ENCODE measurements around the gene ZBTB11.
A peak's percentile ranks its signal among the peaks of the same experiment; 100 is the strongest.
"Not testable (repeated sequence)": the region's sequence is repeated elsewhere in the genome, so short reads cannot be mapped to it uniquely, and the experiment has no call there.

The ZBTB11 gene, protein sequence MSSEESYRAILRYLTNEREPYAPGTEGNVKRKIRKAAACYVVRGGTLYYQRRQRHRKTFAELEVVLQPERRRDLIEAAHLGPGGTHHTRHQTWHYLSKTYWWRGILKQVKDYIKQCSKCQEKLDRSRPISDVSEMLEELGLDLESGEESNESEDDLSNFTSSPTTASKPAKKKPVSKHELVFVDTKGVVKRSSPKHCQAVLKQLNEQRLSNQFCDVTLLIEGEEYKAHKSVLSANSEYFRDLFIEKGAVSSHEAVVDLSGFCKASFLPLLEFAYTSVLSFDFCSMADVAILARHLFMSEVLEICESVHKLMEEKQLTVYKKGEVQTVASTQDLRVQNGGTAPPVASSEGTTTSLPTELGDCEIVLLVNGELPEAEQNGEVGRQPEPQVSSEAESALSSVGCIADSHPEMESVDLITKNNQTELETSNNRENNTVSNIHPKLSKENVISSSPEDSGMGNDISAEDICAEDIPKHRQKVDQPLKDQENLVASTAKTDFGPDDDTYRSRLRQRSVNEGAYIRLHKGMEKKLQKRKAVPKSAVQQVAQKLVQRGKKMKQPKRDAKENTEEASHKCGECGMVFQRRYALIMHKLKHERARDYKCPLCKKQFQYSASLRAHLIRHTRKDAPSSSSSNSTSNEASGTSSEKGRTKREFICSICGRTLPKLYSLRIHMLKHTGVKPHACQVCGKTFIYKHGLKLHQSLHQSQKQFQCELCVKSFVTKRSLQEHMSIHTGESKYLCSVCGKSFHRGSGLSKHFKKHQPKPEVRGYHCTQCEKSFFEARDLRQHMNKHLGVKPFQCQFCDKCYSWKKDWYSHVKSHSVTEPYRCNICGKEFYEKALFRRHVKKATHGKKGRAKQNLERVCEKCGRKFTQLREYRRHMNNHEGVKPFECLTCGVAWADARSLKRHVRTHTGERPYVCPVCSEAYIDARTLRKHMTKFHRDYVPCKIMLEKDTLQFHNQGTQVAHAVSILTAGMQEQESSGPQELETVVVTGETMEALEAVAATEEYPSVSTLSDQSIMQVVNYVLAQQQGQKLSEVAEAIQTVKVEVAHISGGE

DNA sequence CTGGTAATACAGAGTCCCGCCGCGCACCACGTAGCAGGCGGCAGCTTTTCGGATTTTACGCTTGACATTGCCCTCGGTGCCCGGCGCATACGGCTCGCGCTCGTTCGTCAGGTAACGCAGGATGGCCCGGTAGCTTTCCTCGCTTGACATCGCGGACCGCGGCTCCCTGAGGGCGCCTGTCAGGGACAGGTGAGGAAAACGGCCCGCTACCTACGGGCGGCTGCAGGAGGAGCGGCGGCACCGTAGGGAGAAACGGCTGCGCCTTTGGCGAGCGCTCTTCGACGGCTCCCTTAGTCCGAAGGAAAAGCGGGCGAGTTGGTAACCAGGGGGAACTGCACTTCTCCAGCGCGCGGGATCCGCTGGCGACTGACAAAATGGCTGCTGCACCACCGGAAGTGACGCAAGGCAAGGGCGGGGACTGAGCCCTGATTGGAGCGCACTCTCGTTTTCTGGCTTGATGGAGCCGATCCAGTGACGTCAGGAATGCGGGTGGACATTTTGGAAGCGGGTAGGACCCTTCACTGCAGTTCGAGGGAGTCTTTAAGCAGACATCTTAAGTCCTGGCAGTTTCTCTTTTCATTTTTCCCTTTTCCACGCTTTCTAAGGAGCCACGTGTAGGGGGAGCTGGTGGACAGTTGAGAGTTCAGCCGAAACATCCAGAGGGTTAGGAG is at the start of gene ZBTB11:
Gene ZBTB11 (minus strand): TSS at position 368 of the 671 bp plus-strand sequence. CDS start 218 bp downstream, at position 150.
- DNase-seq = no peak

DNA sequence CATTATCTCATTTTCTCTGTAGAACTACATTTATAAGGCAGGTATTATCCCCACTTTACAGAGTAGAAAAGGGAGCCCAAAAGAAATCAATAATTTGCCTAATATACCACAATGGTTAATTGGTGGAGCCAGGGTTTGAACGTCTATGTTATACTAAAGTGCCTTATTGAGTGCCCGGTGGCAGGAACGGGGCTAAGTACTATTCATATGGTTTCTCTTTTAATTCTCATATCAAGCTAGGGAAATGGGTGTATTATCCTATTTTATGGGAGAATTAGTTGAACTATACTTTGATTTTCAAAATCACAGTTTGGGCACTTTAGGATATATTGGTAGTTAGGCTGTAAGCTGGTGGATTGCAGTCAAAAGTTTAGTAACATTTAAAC is 49.0 kb upstream of the ZBTB11 start:
- DNase-seq = no peak

DNA sequence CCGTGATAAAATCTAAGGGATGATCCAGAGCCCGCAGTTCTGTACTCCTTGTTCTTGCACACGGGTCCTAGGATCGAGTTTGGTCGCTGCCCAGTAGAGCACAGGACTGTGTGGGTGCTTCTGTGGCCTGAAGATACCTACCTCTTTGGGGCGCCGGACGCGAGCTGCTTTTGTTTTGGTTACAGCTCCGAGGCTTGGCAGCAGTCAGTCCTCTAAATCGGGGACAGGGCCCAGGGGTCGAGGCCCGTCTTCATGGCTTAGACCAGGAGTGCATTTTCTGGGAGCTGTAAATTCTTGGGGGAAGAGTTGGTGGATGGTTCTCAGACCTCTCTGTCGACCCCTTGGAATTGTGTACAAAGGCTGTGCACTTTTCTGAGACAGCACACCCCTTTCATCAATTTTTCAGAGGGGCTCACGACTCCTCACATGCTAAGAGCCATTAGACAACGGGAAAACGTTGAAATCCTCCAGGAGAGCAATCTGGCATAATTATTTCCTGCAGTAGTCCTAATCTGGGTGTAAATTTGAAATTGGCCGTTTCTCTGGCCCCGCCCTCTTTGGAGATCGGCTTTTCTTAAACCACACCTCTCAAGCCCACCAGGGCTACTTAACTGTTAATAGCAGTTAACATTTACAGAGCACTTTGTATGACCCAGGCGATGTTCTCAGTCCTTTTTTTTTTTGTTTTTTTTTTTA is 48.4 kb upstream of the ZBTB11 start:
- DNase-seq = no peak

DNA sequence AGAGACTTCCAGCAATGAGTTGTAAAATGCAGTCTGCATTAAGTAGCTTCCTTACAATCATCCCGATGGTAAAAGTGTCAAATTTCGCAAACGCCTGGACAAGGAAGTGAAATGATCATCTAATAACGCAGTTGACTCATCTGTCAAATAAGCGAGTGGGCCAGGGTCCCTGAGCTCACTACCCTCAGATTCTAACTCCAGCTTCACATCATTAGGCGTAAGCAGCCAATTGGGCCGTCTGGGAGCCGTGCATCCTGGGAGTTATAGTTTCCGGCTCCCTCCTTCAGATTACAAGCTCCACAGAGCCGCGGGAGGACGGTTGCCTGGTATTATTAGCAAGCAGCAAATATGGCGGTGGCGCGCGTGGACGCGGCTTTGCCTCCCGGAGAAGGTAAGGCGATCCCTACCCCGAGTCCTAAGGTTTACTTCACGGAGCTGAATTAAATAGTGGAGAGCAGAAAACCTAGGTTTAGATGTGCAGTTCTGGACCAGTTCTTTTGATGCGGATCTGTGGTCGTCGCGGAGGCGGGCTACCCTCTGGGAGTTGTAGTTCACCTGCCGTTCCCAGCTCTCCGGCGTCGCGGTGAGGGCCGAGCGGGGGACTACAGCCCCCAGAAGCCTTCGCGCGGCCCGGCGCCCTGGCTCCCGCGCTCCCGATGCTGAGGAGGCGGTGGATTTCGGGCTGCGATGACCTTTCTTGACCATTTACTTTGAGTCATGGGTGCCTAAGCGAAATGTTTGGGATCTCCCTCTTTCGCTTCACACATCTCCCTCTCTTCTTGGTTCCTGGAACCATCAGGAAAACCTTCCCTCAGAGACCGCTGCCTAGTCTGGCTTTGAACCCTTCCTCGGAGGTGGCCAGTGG is 47.6 kb upstream of the ZBTB11 start, which contains the start of gene CEP97:
Gene CEP97 (plus strand): TSS at position 286 of the 865 bp plus-strand sequence. CDS start 63 bp downstream, at position 349.
- DNase-seq = peak; percentile 97

DNA sequence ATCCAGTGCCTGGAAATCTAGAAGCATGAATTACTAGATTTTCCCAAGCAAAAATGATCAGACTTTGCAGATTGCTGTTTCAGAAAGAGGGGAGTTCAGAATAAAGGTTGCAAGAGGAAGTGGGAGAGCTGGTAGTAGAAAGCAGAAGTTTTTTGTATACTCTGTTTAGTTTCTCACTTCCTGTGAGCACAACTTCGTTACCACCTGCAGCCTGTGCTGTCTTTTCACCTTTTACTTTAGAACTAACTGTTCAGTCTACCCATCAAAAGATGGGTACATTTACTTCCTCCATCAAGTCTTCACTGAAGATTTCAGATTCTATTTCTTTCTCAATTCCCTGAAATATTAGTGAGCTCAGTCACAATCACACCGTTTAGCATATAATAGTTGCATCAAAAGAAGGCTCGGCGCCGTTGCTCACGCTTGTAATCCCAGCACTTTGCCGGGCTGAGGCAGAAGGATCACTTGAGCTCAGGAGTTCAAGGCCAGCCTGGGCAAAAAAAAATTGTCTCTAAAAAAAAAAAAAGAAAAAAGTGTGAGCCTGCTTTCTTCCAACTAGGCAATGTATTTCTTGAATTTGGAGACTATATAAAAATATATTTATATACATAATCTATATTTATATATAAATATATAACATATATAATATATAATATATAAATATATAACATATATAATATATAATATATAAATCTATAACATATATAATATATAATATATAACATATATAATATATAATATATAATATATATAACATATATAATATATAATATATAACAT is 45.7 kb upstream of the ZBTB11 start:
- no peak for DNase-seq

DNA sequence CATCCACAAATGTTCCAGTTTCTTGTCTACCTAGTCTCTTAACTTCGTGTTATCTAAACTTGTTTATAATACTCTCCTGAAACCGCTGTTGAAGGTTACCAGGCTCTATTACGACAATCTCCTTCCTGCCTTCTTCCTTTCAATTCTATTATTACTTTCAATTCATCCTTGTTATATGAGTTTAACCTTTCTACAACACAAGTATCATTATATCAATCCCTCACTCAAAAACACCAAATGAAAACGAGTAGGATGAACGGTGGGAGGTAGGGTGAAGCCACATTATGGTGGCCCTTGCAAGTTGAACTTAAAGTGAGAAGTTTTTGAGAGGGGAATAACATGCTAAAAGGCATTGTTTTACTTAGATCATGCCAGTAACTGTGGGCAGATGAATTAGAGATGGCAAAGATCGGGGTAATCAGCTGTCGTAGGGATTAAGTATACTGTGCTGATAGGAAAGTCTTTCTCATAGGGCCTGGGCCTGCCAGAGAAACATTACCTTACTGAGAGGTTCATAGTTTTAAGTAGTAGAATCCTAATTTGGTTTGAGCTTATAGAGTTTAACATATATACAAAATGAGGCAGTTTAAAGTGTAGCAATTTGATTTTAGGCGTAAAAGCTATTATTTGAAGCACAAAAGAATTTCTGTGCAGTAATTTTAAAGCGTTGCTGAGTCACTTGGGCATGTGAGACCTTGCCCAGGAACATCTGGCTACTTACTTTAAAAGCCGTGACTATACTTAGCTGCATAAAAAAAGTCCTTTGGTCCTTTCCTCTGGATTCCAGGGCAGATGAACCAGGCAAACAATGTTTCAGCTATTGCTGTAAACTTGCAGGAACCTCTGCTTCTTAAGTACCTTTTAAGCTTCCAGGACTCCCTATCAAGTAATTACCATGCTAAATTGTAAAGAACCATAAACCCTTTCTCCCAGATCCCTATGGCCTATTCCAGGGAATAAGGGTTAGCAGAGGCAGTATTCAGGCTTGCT is 44.2 kb upstream of the ZBTB11 start:
- no peak for DNase-seq

DNA sequence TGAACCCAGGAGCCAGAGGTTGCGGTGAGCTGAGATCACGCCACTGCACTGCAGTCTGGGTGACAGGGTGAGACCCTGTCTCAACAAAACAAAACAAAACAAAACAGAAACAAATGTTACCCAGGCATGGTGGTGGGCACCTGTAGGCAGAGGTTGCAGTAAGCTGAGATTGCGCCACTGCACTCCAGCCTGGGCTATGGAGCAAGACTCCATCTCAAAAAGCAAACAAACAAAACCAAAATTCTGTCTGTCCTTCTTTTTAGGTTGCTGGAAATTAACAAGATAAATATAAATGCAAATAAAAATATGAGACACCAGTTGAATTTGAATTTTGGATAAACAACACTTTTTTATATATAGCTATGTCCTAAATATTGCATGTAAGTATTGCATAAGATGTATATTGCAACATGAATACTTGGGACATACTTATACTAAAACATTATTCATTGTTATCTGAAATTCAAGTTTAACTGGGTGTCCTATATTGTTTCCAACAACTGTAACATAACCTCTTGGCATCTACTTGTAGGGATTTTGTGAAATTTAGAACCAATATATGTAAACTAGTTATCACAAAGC is 42.8 kb upstream of the ZBTB11 start:
- no peak for DNase-seq

DNA sequence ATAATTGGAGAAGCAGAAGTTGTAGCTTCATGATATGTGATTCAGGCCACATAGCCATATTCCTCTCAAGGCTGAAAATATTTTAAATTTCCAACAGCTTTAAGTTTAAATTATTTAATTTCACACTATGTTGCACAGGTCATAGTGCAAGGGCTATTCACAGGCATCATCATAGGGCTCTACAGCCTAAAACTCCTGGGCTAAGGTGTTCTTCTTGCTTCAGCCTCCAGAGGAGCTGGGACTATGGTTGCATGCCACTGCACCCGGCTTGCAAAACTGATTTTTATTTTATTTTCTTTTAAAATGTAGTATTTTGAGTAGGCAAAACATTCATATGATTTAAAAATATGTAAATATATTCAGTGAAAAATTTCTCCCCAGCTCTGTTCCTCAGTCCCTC is 41.5 kb upstream of the ZBTB11 start:
- no peak for DNase-seq

DNA sequence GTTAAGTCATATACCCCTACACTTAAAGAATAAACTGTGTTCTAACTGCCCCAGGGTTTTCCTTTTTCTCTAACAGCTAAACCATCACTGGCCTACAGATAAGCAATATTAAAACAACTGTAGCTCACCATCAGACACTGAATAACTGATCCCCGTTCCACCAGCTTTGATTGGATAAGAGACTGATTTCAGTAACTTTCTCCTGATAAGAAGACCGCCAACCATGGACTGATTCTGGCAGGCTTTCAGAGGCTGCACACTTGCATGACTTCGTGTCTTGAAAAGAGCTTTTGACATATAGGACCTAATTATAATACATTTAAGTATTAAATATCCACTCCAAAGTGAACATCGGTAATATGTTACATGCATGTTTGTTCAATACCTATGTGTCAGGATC is 32.2 kb upstream of the ZBTB11 start:
- DNase-seq = no peak

DNA sequence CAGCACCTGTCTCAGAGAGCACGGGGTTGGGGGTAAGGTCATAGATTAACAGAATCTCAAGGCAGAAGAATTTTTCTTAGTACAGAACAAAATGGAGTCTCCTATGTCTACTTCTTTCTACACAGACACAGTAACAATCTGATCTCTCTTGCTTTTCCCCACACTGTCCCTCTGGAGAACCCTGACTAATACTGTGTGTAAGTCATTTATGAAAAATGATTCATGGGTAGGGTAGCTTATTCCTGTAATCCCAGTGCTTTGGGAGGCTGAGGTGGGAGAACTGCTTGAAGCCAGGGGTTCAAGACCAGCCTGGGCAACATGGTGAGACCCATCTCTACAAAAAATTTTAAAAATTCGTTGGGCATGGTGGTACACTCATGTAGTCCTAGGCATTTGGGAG is 27.7 kb upstream of the ZBTB11 start:
- DNase-seq = not testable (repeated sequence)

DNA sequence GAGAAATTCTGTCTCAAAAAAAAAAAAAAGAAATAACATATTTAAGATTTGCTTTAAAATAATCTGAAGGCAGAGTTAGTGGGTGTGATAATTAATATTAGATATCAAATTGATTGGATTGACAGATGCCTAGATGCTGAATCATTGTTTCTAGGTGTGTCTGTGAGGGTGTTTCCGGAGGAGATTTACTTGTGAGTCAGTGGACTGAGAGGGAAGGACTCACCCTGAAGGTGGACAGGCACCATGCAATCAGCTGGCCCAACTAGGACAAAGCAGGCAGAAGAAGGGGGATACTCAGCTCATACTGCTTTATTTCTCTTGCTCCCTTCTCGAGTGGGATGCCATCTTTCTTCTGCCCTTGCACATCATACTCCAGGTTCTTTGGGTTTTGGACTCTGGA is 26.2 kb upstream of the ZBTB11 start:
- peak; percentile 54 for DNase-seq

DNA sequence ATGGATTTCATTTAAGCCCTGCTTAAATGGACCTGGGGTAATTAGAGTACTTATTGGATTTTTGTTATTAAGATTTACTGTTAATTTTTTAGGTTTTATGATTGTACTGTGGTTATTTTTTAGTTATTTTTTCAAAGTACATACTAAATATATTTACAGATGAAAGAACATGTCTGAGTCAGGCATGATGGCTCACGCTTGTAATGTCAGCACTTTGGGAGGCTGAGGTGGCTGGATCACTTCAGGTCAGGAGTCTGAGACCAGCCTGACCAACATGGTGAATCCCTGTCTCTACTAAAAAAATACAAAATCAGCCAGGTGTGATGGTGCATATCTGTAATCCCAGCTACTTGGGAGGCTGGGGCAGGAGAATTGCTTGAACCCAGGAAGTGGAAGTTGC is 25.8 kb upstream of the ZBTB11 start:
- no peak for DNase-seq

DNA sequence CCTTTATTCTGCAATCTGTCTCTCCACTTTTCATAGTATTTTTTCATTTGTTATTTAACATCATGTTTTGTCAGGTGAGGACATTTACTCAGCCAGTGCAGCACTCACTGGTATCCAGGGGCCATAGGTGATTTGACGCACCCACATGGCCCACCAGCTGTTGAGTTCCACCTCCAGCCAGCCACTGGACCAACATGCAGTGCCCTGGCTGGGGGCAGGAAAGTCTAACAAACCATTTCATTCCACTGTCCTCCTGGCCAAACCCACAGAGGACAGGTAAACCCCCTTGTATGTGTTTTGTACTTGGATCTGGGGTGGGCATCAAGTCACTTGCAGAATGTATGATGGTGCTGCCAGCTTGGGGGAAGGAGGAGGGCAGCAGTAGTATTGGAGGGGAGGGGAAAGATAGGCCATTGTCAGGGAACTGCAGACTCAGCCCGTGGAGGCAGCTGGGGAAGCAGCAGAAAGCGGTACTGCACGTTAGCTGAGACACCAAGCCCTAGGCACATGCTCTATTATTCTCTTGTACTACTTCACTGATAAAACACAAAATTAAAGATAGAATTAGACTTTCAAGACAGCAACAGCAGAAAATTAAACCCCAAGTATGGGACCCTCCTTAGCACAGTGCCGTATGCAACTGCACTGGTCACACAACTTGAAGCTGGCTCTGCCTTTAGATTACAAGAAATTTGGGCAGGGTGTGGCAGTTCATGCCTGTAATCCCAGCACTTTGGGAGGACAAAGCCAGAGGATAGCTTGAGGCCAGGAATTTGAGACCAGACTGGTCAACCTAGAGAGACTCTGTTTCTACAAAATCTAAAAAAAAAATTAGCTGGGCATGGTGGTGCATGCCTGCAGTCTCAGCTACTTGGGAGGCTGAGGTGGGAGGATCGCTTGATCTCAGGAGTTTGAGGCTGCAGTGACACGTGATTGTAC is 25.0 kb upstream of the ZBTB11 start:
- DNase-seq = no peak

DNA sequence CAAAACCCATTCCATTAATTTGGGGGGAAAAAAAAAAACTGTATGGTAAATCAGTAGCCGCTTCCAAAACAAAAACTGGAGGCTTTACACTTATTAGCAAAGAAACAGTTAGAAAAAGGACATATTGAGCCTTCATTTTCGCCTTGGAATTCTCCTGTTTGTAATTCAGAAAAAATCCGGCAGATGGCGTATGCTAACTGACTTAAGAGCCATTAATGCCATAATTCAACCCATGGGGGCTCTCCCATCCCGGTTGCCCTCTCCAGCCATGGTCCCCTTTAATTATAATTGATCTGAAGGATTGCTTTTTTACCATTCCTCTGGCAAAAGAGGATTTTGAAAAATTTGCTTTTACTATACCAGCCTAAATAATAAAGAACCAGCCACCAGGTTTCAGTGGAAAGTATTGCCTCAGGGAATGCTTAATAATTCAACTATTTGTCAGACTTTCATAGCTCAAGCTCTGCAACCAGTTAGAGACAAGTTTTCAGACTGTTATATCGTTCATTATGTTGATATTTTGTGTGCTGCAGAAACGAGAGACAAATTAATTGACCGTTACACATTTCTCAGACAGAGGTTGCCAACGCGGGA is 18.9 kb upstream of the ZBTB11 start:
- DNase-seq = no peak

DNA sequence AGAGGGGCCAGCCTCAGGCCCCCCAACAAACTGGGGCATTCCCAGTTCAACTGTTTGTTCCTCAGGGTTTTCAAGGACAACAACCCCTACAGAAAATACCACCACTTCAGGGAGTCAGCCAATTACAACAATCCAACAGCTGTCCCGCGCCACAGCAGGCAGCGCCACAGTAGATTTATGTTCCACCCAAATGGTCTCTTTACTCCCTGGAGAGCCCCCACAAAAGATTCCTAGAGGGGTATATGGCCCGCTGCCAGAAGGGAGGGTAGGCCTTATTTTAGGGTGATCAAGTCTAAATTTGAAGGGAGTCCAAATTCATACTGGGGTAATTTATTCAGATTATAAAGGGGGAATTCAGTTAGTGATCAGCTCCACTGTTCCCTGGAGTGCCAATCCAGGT is 17.9 kb upstream of the ZBTB11 start:
- DNase-seq = not testable (repeated sequence)

DNA sequence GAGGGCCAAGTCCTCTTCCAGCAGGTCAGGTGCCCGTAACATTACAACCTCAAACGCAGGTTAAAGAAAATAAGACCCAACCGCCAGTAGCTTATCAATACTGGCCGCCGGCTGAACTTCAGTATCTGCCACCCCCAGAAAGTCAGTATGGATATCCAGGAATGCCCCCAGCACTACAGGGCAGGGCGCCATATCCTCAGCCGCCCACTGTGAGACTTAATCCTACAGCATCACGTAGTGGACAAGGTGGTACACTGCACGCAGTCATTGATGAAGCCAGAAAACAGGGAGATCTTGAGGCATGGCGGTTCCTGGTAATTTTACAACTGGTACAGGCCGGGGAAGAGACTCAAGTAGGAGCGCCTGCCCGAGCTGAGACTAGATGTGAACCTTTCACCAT is 16.6 kb upstream of the ZBTB11 start:
- not testable (repeated sequence) for DNase-seq
